GM19193 (cell line): ENCODE data around the gene FAF1.

Experiments used
- POLR2A ChIP-seq: IDR thresholded peaks from 4 replicates; pipeline ENCODE4 v1.6.1; 2011; ENCODE audit not compliant: insufficient read depth, insufficient read length; ENCODE audit errors: extremely low read depth

Gene FAF1

GRCh38 chr1:50971748-50972305, 11.8 kb upstream of the FAF1 start:
- TF ChIP-seq POLR2A, result no peak

- no peak for TF ChIP-seq POLR2A
Observed at GRCh38 chr1:50970931-50971582, 11.0 kb upstream of the FAF1 start.

- no peak for TF ChIP-seq POLR2A
Observed at GRCh38 chr1:50970509-50970887, 10.4 kb upstream of the FAF1 start.

GRCh38 chr1:50969611-50970508, 9.8 kb upstream of the FAF1 start, which contains the start of gene CDKN2C:
CDKN2C (plus strand) TSS chr1:50970245; CDS start chr1:50970369, 124 bp downstream.
- TF ChIP-seq POLR2A, result peak; percentile 71

GRCh38 chr1:50968821-50969610, 8.9 kb upstream of the FAF1 start:
- peak; percentile 39 for TF ChIP-seq POLR2A

GRCh38 chr1:50968158-50968820, 8.2 kb upstream of the FAF1 start:
- peak; percentile 57 for TF ChIP-seq POLR2A

GRCh38 chr1:50967416-50968157, 7.5 kb upstream of the FAF1 start:
- TF ChIP-seq POLR2A, result no peak

GRCh38 chr1:50966991-50967390, 6.9 kb upstream of the FAF1 start:
- TF ChIP-seq POLR2A, result no peak

GRCh38 chr1:50964863-50965262, 4.8 kb upstream of the FAF1 start:
- TF ChIP-seq POLR2A, result no peak

- TF ChIP-seq POLR2A, result no peak
Observed at GRCh38 chr1:50959303-50959912, 659 bp downstream of the FAF1 start.

- no peak for TF ChIP-seq POLR2A
Observed at GRCh38 chr1:50955116-50955515, 5.0 kb downstream of the FAF1 start.

- TF ChIP-seq POLR2A, result no peak
Observed at GRCh38 chr1:50950396-50950795, 9.7 kb downstream of the FAF1 start.

- TF ChIP-seq POLR2A, result no peak
Observed at GRCh38 chr1:50949286-50949982, 10.6 kb downstream of the FAF1 start.
